Measurements from ENCODE around the gene LRCH3.

The LRCH3 gene

GRCh38 chr3:197791892-197792647 lies 1.0 kb downstream of the LRCH3 start:
- in situ Hi-C loops (cut with HindIII; ENCODE audit: low pct_ligation_motif_present, low sequenced_read_pairs) = no loop called here
- peak overlapping the region; percentile 87 for H3K4me3 ChIP-seq (ENCODE audit: low read depth, low read length)
- DNase-seq = no peak

GRCh38 chr3:197793247-197793646 lies 2.2 kb downstream of the LRCH3 start:
- H3K27me3 ChIP-seq (replicated peaks) = no peaks in the 10 kb centered on the region
- no peak overlapping the region for H3K4me3 ChIP-seq (ENCODE audit: low read depth, low read length)
- in situ Hi-C loops (cut with HindIII; ENCODE audit: low pct_ligation_motif_present, low sequenced_read_pairs) = no loop called here
- H3K36me3 ChIP-seq (replicated peaks) = no peaks in the 10 kb centered on the region
- TF ChIP-seq CTCF (IDR thresholded peaks at IDR 0.05; ENCODE audit: low read depth, low read length, missing control alignments) = no peak
- no peak for DNase-seq
- no peak overlapping the region for H3K27ac ChIP-seq

More at GRCh38 chr3:197791892-197792647, 1.0 kb downstream of the LRCH3 start:
- H3K27me3 ChIP-seq (replicated peaks) = no peaks in the 10 kb centered on the region
- no peaks in the 10 kb centered on the region for H3K36me3 ChIP-seq (replicated peaks)
- TF ChIP-seq CTCF (IDR thresholded peaks at IDR 0.05; ENCODE audit: low read depth, low read length, missing control alignments) = no peak
- H3K27ac ChIP-seq = peak overlapping the region; percentile 90

GRCh38 chr3:197794115-197794514 lies 3.1 kb downstream of the LRCH3 start:
- Histone ChIP-seq H3K27me3 (replicated peaks) (no peaks in the 10 kb centered on the region), H3K36me3 (replicated peaks) (no peaks in the 10 kb centered on the region), H3K4me3 (ENCODE audit: low read depth, low read length) (no peak overlapping the region), H3K27ac (no peak overlapping the region)
- TF ChIP-seq CTCF (IDR thresholded peaks at IDR 0.05; ENCODE audit: low read depth, low read length, missing control alignments) = no peak
- in situ Hi-C loops (cut with HindIII; ENCODE audit: low pct_ligation_motif_present, low sequenced_read_pairs) = no loop called here
- DNase-seq = no peak

GRCh38 chr3:197795200-197795599 lies 4.1 kb downstream of the LRCH3 start:
- Histone ChIP-seq H3K4me3 (ENCODE audit: low read depth, low read length) (no peak overlapping the region), H3K36me3 (replicated peaks) (no peaks in the 10 kb centered on the region), H3K27ac (no peak overlapping the region), H3K27me3 (replicated peaks) (no peaks in the 10 kb centered on the region)
- DNase-seq = peak; percentile 31
- in situ Hi-C loops (cut with HindIII; ENCODE audit: low pct_ligation_motif_present, low sequenced_read_pairs) = no loop called here
- no peak for TF ChIP-seq CTCF (IDR thresholded peaks at IDR 0.05; ENCODE audit: low read depth, low read length, missing control alignments)

- no peak overlapping the region for H3K27ac ChIP-seq
- TF ChIP-seq CTCF (IDR thresholded peaks at IDR 0.05; ENCODE audit: low read depth, low read length, missing control alignments) = no peak
These were observed 5.0 kb downstream of the LRCH3 start for GRCh38 chr3:197796087-197796486.

GRCh38 chr3:197798863-197799262 lies 7.8 kb downstream of the LRCH3 start:
- no peaks in the 10 kb centered on the region for H3K36me3 ChIP-seq (replicated peaks)
- DNase-seq = no peak
- no peak overlapping the region for H3K27ac ChIP-seq
- in situ Hi-C loops (cut with HindIII; ENCODE audit: low pct_ligation_motif_present, low sequenced_read_pairs) = no loop called here
- no peak overlapping the region for H3K4me3 ChIP-seq (ENCODE audit: low read depth, low read length)
- no peaks in the 10 kb centered on the region for H3K27me3 ChIP-seq (replicated peaks)
- TF ChIP-seq CTCF (IDR thresholded peaks at IDR 0.05; ENCODE audit: low read depth, low read length, missing control alignments) = no peak

More at GRCh38 chr3:197796087-197796486, 5.0 kb downstream of the LRCH3 start:
- Histone ChIP-seq H3K27me3 (replicated peaks) (no peaks in the 10 kb centered on the region), H3K36me3 (replicated peaks) (no peaks in the 10 kb centered on the region), H3K4me3 (ENCODE audit: low read depth, low read length) (no peak overlapping the region)
- no peak for DNase-seq
- in situ Hi-C loops (cut with HindIII; ENCODE audit: low pct_ligation_motif_present, low sequenced_read_pairs) = no loop called here

All from brain microvascular endothelial cell (primary cell).